ENCODE results near the gene IQSEC2.

Gene IQSEC2

GRCh38 chrX:53266914-53267313 lies 14.5 kb downstream of the IQSEC2 start:
- DNase-seq, result no peak

GRCh38 chrX:53265771-53266574 lies 15.4 kb downstream of the IQSEC2 start:
- no peak for DNase-seq

- no peak for DNase-seq
These were observed 17.7 kb downstream of the IQSEC2 start for GRCh38 chrX:53263597-53264094.

- no peak for DNase-seq
These were observed 18.4 kb downstream of the IQSEC2 start for GRCh38 chrX:53262918-53263394.

GRCh38 chrX:53262189-53262917 lies 19.0 kb downstream of the IQSEC2 start:
- no peak for DNase-seq

- no peak for DNase-seq
These were observed 19.9 kb downstream of the IQSEC2 start for GRCh38 chrX:53261355-53261972.

GRCh38 chrX:53260836-53261235 lies 20.5 kb downstream of the IQSEC2 start:
- DNase-seq, result no peak

GRCh38 chrX:53257670-53258423 lies 23.5 kb downstream of the IQSEC2 start:
- DNase-seq, result no peak

GRCh38 chrX:53257166-53257565 lies 24.2 kb downstream of the IQSEC2 start:
- no peak for DNase-seq

GRCh38 chrX:53256446-53257041 lies 24.8 kb downstream of the IQSEC2 start:
- DNase-seq, result no peak

GRCh38 chrX:53255738-53256191 lies 25.6 kb downstream of the IQSEC2 start:
- DNase-seq, result no peak

- DNase-seq, result no peak
These were observed 26.6 kb downstream of the IQSEC2 start for GRCh38 chrX:53254570-53255461.

- DNase-seq, result no peak
These were observed 27.9 kb downstream of the IQSEC2 start for GRCh38 chrX:53253293-53254020.

GRCh38 chrX:53251307-53251706 lies 30.1 kb downstream of the IQSEC2 start:
- DNase-seq, result no peak

GRCh38 chrX:53250556-53250955 lies 30.8 kb downstream of the IQSEC2 start:
- DNase-seq, result no peak

- no peak for DNase-seq
These were observed 31.9 kb downstream of the IQSEC2 start for GRCh38 chrX:53249408-53250042.

GRCh38 chrX:53247928-53248327 lies 33.5 kb downstream of the IQSEC2 start:
- DNase-seq, result no peak

- DNase-seq, result no peak
These were observed 35.2 kb downstream of the IQSEC2 start for GRCh38 chrX:53246231-53246630.

GRCh38 chrX:53244610-53245009 lies 36.8 kb downstream of the IQSEC2 start:
- no peak for DNase-seq

- DNase-seq, result no peak
These were observed 39.1 kb downstream of the IQSEC2 start for GRCh38 chrX:53242310-53242709.
